Measurements from ENCODE around the gene AOPEP. TPM values are rescaled to one million over a fixed set of nuclear protein-coding genes. Genes with fewer than 3 reads are reported as not detected.

AOPEP gene
- total RNA-seq, 1 experiment from 2014 or later: 15.0 TPM

GRCh38 chr9:94809778-94810177 is 83.3 kb downstream of the AOPEP start:
- no peak overlapping the region for H3K9ac ChIP-seq (ENCODE audit: extremely low read depth, insufficient read length, low read length)
- no CpG with 5 or more reads among the region's 6 CpGs for whole genome bisulfite sequencing (ENCODE audit: extremely low coverage, insufficient read length, low lambda C conversion rate)

More at GRCh38 chr9:94809778-94810177, 83.3 kb downstream of the AOPEP start:
- Histone ChIP-seq H3K18ac (ENCODE audit: insufficient read length, low read depth, low read length) (no peak overlapping the region), H3K56ac (ENCODE audit: insufficient read length, low read depth, low read length) (no peak overlapping the region), H3T11ph (ENCODE audit: low read length) (no peak overlapping the region), H3K9me3 (ENCODE audit: control insufficient read depth, low read depth, low read length) (no peaks in the 10 kb centered on the region), H2AK5ac (ENCODE audit: insufficient read length, low read length) (no peak overlapping the region), H3K14ac (ENCODE audit: insufficient read depth, low read length) (no peak overlapping the region), H3K27me3 (ENCODE audit: insufficient read depth, low read length) (no peaks in the 10 kb centered on the region), H2BK5ac (ENCODE audit: insufficient read length, low read length) (no peak overlapping the region), H2BK12ac (ENCODE audit: insufficient read length, low read depth, low read length) (no peak overlapping the region), H3K79me2 (ENCODE audit: insufficient read depth, low read length) (no peaks in the 10 kb centered on the region), H3K4me1 (ENCODE audit: insufficient read depth, low read length) (no peaks in the 10 kb centered on the region), H4K91ac (ENCODE audit: insufficient read length, low read depth, low read length) (no peak overlapping the region), H3K4me2 (ENCODE audit: insufficient read depth, insufficient read length, low read length) (no peak overlapping the region), H3K27ac (ENCODE audit: insufficient read length, low read depth, low read length) (no peak overlapping the region), H2BK15ac (ENCODE audit: low read depth, low read length) (no peak overlapping the region), H3K79me1 (ENCODE audit: insufficient read depth, low read depth, low read length, poor library complexity, severe bottlenecking) (no peaks in the 10 kb centered on the region), H2BK20ac (ENCODE audit: low read depth, low read length, poor library complexity, severe bottlenecking) (no peak overlapping the region), H3K4ac (ENCODE audit: low read depth, low read length) (no peak overlapping the region), H4K20me1 (ENCODE audit: control insufficient read depth, insufficient read depth, insufficient read length) (no peaks in the 10 kb centered on the region), H4K5ac (ENCODE audit: insufficient read length, low read depth, low read length) (no peak overlapping the region), H2BK120ac (ENCODE audit: low read depth, low read length, poor library complexity, severe bottlenecking) (no peak overlapping the region), H4K8ac (replicated peaks; ENCODE audit: insufficient read length, low read depth, low read length) (no peak overlapping the region), H3K23me2 (ENCODE audit: insufficient read length, low read depth, low read length, poor library complexity, severe bottlenecking) (no peaks in the 10 kb centered on the region), H2AFZ (ENCODE audit: low read length) (no peak overlapping the region), H3K23ac (ENCODE audit: insufficient read length, low read depth, low read length) (no peak overlapping the region)
- no peaks in the 10 kb centered on the region; a peak in 1 of 5 replicates for H3K9me3 Mint-ChIP-seq
- H3K36me3 Mint-ChIP-seq (ENCODE audit: insufficient read depth in 1 of 3, low read depth in 3 of 3): peaks cover 4 to 12% (median 9%) of the 10 kb centered on the region in 3 experiments; a peak in 6 of 7 replicates
- TF ChIP-seq CTCF (conservative IDR thresholded peaks at IDR 0.05): no peak
- peaks cover 16 to 30% of the 10 kb centered on the region in 2 experiments for H3K4me1 Mint-ChIP-seq
- H3K4me3 Mint-ChIP-seq: no peak overlapping the region
- DNase-seq: no peak
- H3K27me3 Mint-ChIP-seq (ENCODE audit: low read depth): no peaks in the 10 kb centered on the region
- H3K27ac Mint-ChIP-seq: no peak overlapping the region
